GM10248 (cell line): ENCODE measurements around the gene MYH16.
"Not testable (repeated sequence)": the region's sequence is repeated elsewhere in the genome, so short reads cannot be mapped to it uniquely, and the experiment has no call there.

ENCODE experiments used
- CTCF ChIA-PET: fragments of 300-600 bp; sonication (Branson Sonifier 250); formaldehyde crosslinking; extraction: SDS; loops from one replicate; lab custom pipeline; 2021; ENCODE audit warnings: antibody characterized with exemption; lab: Yijun Ruan, JAX
- POLR2A ChIA-PET: fragments of 350-650 bp; sonication (Branson Sonifier 250); formaldehyde crosslinking; extraction: SDS; loops from one replicate; lab custom pipeline; 2020; ENCODE audit warnings: antibody characterized with exemption; lab: Yijun Ruan, JAX
- DNase-seq: peaks from one replicate; pipeline ENCODE4 v3.0.0; 2012; ENCODE audit errors: extremely low spot score
- CTCF ChIP-seq: IDR thresholded peaks from 2 replicates; pipeline ENCODE4 v1.5.1; 2012; ENCODE audit warnings: mild to moderate bottlenecking, low read depth; ENCODE audit errors: extremely low read depth, missing control alignments, control extremely low read depth

MYH16 gene

GRCh38 chr7:99289185-99289584 is 16.5 kb downstream of the MYH16 start:
- ChIA-PET CTCF (no interaction called here), POLR2A (no interaction called here)
- TF ChIP-seq CTCF: no peak
- no peak for DNase-seq

GRCh38 chr7:99290148-99290547 is 17.5 kb downstream of the MYH16 start:
- CTCF ChIA-PET: interaction anchor here (0.8 kb wide), 1 partner anchor 422 kb away, joined by 3 read pairs; no protein-coding TSS in a partner anchor
- POLR2A ChIA-PET, DNase-seq: not testable (repeated sequence)

GRCh38 chr7:99290980-99291607 is 18.5 kb downstream of the MYH16 start:
- ChIA-PET POLR2A (interaction anchor here (1.0 kb wide), 1 partner anchor 1431 kb away, joined by 3 read pairs; no protein-coding TSS in a partner anchor), CTCF (interaction anchor here (0.8 to 2.2 kb wide), 2 partner anchors 20 to 421 kb away, joined by 3 to 5 read pairs; no protein-coding TSS in a partner anchor)
- TF ChIP-seq CTCF: no peak
- DNase-seq: no peak

- no peak for TF ChIP-seq CTCF
- POLR2A ChIA-PET: interaction anchor here (1.0 to 1.1 kb wide), 2 partner anchors 14 to 1430 kb away, joined by 3 read pairs; no protein-coding TSS in a partner anchor
- CTCF ChIA-PET: interaction anchor here (2.2 kb wide), 1 partner anchor 19 kb away, joined by 5 read pairs; no protein-coding TSS in a partner anchor
- DNase-seq: no peak
Measured at GRCh38 chr7:99292127-99292526, 19.5 kb downstream of the MYH16 start.

GRCh38 chr7:99293167-99293566 is 20.5 kb downstream of the MYH16 start:
- DNase-seq: no peak
- CTCF ChIA-PET: interaction anchor here (2.0 kb wide), 1 partner anchor 20 kb away, joined by 6 read pairs; no protein-coding TSS in a partner anchor
- TF ChIP-seq CTCF: no peak
- POLR2A ChIA-PET: interaction anchor here (1.1 kb wide), 1 partner anchor 12 kb away, joined by 3 read pairs; no protein-coding TSS in a partner anchor

- ChIA-PET CTCF (interaction anchor here (1.8 to 2.0 kb wide), 2 partner anchors 17 to 19 kb away, joined by 5 to 6 read pairs; no protein-coding TSS in a partner anchor), POLR2A (no interaction called here)
- no peak for DNase-seq
- no peak for TF ChIP-seq CTCF
Measured at GRCh38 chr7:99293650-99294049, 21.0 kb downstream of the MYH16 start.

- ChIA-PET CTCF (interaction anchor here (1.3 kb wide), 1 partner anchor 16 kb away, joined by 4 read pairs; no protein-coding TSS in a partner anchor), POLR2A (no interaction called here)
- DNase-seq: no peak
- no peak for TF ChIP-seq CTCF
Measured at GRCh38 chr7:99296471-99296870, 23.8 kb downstream of the MYH16 start.
